GM12864 (cell line): ENCODE measurements around the gene RASA1.
"Not testable (repeated sequence)": the region's sequence is repeated elsewhere in the genome, so short reads cannot be mapped to it uniquely, and the experiment has no call there.

Source experiments
- DNase-seq: peaks from one replicate; pipeline ENCODE4 v3.0.0-alpha.2; 2011; ENCODE audit warnings: low read depth
- H3K4me3 ChIP-seq: 2 replicates; pipeline ENCODE4 v1.5.1; 2011; ENCODE audit warnings: mild to moderate bottlenecking, low read depth, low read length, control low read depth
- CTCF ChIP-seq: IDR thresholded peaks from 2 replicates; pipeline ENCODE4 v1.5.1; 2011; ENCODE audit warnings: low read depth, mild to moderate bottlenecking, moderate library complexity, low read length, control low read depth, inconsistent platforms; ENCODE audit errors: missing control alignments

The RASA1 gene

GRCh38 chr5:87278590-87279100, 11.0 kb downstream of the RASA1 start:
- no peak for DNase-seq
- H3K4me3 ChIP-seq: no peak overlapping the region
- TF ChIP-seq CTCF: no peak

GRCh38 chr5:87282269-87282668, 14.6 kb downstream of the RASA1 start:
- DNase-seq: no peak
- no peak overlapping the region for H3K4me3 ChIP-seq
- TF ChIP-seq CTCF: no peak

GRCh38 chr5:87287266-87287665, 19.6 kb downstream of the RASA1 start:
- DNase-seq, H3K4me3 ChIP-seq: not testable (repeated sequence)

- TF ChIP-seq CTCF: no peak
- DNase-seq: no peak
- H3K4me3 ChIP-seq: no peak overlapping the region
Observed at GRCh38 chr5:87298692-87299362, 31.1 kb downstream of the RASA1 start.

GRCh38 chr5:87300176-87300575, 32.5 kb downstream of the RASA1 start:
- no peak for TF ChIP-seq CTCF
- H3K4me3 ChIP-seq: no peak overlapping the region
- DNase-seq: no peak

GRCh38 chr5:87300744-87301143, 33.1 kb downstream of the RASA1 start:
- H3K4me3 ChIP-seq: no peak overlapping the region
- no peak for TF ChIP-seq CTCF
- no peak for DNase-seq

GRCh38 chr5:87302061-87302460, 34.4 kb downstream of the RASA1 start:
- no peak overlapping the region for H3K4me3 ChIP-seq
- DNase-seq: no peak
- TF ChIP-seq CTCF: no peak
